GM18858 (cell line): Measurements from ENCODE around the gene AQP6.
A peak's percentile ranks its signal among the peaks of the same experiment; 100 is the strongest.
"Not testable (repeated sequence)": the region's sequence is repeated elsewhere in the genome, so short reads cannot be mapped to it uniquely, and the experiment has no call there.

ENCODE experiments used
- ATAC-seq: cut with Tn5 transposase; IDR thresholded peaks from one replicate; pipeline ENCODE4 v1.9.1; 2021; ENCODE audit not compliant: unreplicated experiment

AQP6 gene

GRCh38 chr12:49989400-49989799 lies 16.7 kb downstream of the AQP6 start:
- not testable (repeated sequence) for ATAC-seq

- no peak for ATAC-seq
Observed at GRCh38 chr12:49990273-49990672, 17.5 kb downstream of the AQP6 start.

- no peak for ATAC-seq
Observed at GRCh38 chr12:49998453-49998852, 25.7 kb downstream of the AQP6 start.

DNA sequence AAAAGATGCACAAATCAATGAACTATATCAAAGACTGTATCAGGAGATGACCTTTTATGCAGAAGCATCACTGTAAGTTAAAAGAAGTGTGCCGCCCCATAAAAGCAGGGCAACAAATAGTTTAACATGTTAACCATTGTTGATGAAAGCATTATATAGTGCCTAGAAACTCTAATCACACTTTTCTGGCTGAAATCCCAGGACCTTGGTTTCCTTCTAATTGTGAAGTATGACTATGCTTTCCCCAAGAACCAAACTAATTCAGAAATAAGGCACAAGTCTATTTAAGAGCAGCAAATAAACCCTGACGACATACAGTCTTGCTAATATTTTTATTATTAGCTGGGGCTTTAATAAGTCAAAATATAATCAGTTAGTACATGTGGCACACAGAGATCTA lies 30.8 kb downstream of the AQP6 start:
- ATAC-seq: no peak

DNA sequence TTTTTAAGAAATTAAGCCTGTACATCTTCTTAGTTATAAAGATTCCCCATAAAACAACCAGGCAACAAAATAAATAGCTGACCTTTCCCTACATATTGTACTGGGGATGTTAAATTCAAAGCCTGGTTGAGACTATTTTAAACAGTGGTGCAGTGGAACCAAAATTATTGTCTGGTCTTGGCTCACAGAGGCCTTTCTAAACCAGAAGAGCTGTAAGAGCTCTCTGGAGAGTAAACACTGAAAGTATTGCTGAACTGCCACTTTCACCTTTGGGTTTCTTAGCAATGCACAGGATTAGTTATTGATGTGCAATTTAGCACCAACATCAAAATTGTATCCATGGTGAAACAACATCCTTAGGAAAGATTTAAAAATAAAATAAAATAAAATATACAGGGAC lies 31.9 kb downstream of the AQP6 start:
- no peak for ATAC-seq

- ATAC-seq: no peak
Observed at GRCh38 chr12:50005175-50005574, 32.4 kb downstream of the AQP6 start.

DNA sequence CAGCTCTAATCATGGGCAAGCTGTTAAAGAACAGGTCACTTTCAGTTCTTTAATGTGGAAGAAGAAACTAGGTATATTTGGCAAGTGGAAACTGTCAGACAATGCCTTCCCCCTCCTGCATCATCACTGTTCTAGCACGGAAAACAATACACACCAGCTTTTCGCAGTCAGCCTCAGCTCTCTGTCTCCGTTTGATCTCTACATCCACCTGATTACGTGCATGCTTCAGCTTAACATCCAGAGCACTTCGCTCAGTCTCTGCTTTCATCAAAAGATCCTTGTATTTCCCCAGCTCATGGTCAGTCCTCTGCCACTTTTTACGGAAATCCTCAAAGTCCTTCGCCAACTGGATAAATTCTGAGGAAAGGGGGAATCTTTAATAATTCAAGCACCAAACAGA lies 33.5 kb downstream of the AQP6 start:
- ATAC-seq: no peak

DNA sequence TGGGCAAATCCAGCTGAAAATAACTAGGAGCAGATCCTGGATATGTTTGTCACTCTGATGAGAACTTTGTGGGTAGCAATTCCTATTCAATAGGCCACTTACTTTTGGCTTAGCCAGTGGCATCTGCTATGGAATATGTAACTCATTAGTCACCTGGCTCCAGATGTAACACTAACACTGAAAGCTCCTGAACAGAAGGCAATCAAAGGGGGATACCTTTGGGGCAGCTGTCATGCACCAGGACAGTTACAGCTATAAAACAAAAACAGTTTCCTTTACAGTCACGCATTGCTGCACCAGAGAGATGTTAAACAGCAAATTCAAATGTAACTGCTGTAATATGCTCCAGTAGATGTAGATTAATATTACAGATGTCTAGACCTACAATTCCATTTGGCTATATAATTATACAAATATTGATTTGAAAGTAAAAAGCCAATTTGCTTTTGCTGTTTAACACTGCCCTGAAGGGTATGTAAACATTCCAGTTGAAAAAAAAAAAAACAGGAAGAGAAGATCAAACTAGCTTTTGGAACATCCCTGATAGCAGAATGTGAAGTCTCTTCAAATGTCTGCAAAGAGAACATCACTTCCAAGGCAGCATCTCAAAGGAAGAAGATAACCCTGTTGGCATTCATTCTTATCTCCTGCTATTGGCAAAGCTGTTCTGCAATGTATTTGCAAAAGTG lies 34.2 kb downstream of the AQP6 start:
- ATAC-seq: no peak

GRCh38 chr12:50013361-50014147 lies 40.8 kb downstream of the AQP6 start:
- no peak for ATAC-seq

GRCh38 chr12:50014342-50014741 lies 41.6 kb downstream of the AQP6 start:
- ATAC-seq: no peak

DNA sequence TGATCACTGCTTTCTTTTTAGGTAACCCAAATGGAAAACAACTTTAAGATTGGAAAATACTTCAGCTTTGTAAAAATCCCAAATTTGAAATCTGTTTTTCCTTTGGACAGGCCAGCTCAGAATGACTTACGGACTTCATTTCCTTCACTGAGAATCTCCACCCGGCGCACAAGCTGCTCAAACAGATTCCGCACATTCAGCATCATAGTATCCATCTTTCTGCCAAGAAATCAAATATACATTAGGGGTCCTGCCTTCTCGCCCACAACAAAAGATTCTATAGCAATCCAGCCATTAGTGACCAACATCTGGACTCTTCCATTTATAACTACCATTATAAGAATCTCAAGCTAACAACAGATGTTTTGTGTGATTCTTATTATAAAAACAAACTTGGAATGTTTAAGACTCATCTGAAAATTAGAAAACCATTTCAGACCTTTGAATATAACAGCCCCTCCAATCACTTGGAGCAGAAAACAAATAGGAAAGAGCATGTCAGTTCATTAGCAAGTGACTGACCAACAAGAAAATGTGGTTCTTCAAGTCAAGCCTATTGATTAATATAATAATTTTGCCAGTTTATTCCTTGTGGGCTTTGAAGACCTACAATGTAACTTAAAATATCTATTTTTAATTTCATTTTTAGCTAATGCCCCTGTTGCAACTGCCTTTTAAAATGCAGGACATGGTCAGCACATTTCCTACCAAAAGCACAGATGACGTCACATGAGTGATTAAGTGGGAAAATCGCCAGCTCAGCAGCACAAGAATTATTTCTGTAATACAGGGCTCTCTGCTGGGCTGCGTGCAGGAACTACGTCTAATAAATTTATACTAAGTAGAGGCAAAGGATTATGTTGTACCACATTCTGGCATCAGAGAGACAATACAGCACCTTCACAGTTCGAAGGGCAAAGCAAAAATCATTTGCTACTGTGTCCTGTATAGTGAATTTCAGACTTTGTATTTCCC lies 44.0 kb downstream of the AQP6 start:
- ATAC-seq: no peak

- no peak for ATAC-seq
Observed at GRCh38 chr12:50017641-50018040, 44.9 kb downstream of the AQP6 start.

- ATAC-seq: no peak
Observed at GRCh38 chr12:50018154-50018553, 45.4 kb downstream of the AQP6 start.

DNA sequence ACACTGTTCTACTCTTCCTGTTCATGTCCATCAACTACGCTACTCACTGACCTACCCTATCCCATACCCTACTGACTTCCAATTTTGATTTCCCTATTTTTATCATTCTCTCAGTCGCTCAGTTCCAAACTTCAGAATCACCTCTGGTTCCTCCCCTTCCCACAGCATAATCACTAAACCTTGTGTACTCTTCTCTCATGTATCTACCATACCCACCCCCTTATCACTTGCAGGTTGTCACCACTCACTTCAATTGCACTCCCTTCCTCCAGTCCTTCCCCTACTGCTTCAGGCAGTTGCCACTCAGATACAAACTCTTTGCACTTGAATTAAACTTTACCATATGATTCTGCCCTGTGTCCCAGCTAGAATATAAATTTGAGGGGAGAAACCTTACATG lies 46.2 kb downstream of the AQP6 start:
- ATAC-seq: no peak

- no peak for ATAC-seq
Observed at GRCh38 chr12:50019524-50019923, 46.8 kb downstream of the AQP6 start.

- ATAC-seq: no peak
Observed at GRCh38 chr12:50021031-50021430, 48.3 kb downstream of the AQP6 start.

DNA sequence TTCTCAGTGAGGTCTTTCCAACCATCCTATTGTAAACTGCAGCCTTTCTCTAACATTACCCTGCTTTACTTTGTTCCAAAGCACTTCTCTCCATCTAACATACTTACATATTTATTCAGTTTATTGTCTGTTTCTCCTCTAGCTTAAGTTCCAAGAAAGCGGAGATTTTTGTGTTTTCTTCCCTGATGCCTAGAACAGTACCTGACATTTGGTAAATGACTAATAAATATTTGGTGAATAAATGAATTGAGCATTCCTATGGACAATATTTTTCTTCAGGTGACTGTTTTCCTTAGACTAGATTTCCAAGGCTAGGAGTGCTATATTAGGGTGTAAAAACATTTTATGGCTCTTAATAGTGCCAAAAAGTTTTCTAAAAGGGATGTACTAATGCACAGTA lies 50.2 kb downstream of the AQP6 start:
- no peak for ATAC-seq

DNA sequence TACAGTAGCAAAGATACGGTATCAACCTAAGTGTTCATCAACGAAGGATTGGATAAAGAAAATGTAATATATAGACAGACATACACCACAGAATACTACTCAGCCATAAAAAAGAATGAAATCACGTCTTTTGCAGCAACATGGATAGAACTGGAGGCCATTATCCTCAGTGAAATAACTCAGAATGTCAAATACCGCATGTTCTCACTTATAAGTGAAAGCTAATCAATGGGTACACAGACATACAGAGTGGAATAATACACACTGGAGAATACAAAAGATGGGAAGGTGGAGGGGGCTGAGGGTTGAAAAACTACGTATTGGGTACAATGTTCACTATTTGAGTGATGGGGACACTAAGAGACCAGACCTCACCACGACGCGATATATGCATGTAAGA lies 51.5 kb downstream of the AQP6 start:
- ATAC-seq: no peak

- ATAC-seq: no peak
Observed at GRCh38 chr12:50024805-50025186, 52.0 kb downstream of the AQP6 start.

DNA sequence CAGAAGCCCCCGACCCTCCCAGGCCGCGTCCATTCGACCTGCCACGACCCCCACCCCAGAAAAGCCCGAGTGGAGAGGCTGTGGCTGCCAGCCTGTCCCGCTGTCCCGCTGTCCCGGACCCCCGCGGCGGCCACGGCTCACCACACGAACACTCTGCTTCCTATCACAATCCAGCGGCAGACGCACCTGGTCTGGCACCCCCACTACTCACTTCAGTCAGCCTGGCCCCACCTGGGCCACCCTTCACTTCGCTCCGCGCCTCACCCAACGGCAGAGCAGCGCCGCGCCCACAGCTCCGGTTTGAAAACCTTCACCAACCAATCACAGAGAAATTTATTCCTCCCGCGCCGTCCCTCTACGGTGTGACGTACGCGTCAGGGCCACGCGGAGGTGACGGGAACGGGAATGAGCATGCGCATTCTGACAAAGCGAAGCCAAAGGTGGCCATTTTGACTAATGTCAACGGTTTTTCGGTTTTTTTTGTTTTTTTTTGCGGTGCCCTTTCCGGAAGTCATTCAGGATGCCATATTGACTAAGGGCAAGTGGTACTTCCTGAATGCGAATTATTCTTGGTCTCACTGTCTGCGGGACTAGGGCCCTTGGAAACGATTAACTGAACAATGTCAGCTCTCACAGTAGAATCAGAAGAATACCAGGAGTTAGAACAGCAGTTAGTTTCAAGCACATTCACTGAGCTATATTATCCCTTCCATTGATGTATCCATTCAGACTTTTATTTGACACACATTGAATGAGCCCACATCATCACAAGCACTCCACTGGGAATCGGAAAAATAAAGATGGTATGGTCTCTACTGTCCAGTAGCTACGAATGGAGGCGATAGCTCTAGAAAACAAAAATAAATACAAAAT lies 52.7 kb downstream of the AQP6 start, which contains the start of gene RACGAP1:
Gene RACGAP1 (minus strand): TSS at position 308 of the 873 bp plus-strand sequence. CDS start 8,779 bp downstream, outside the sequence.
- peak; percentile 92 for ATAC-seq
